Skeletal muscle tissue (tissue), 4 donors: ENCODE measurements around the gene SAMMSON. TPM values are rescaled to one million over a fixed set of nuclear protein-coding genes. Genes with fewer than 3 reads are reported as not detected.

Experiments used
- H3K27ac ChIP-seq: one replicate; pipeline ENCODE4 v1.7.0; 2013; ENCODE audit warnings: mild to moderate bottlenecking, low read depth, low read length, inconsistent platforms
- H3K27me3 ChIP-seq, 3 donors: one replicate each; pipeline ENCODE4 v1.7.0; 2013; ENCODE audit warnings: low read length in 3 of 3; ENCODE audit not compliant: control insufficient read depth in 3 of 3, insufficient read depth in 3 of 3
- H3K36me3 ChIP-seq, 3 donors: one replicate each; pipeline ENCODE4 v1.7.0; 2013; ENCODE audit warnings: low read length in 3 of 3; ENCODE audit not compliant: control insufficient read depth in 3 of 3, insufficient read depth in 3 of 3
- H3K4me1 ChIP-seq, 3 donors: one replicate each; pipeline ENCODE4 v1.7.0; 2013; ENCODE audit warnings: low read length in 3 of 3, mild to moderate bottlenecking in 3 of 3; ENCODE audit not compliant: control insufficient read depth in 3 of 3, insufficient read depth in 3 of 3
- H3K4me3 ChIP-seq, 3 donors: one replicate each; pipeline ENCODE4 v1.7.0; 2013; ENCODE audit warnings: low read length in 3 of 3
- H3K9ac ChIP-seq, 3 donors: one replicate each; pipeline ENCODE4 v1.7.0; 2013; ENCODE audit warnings: low read length in 3 of 3, mild to moderate bottlenecking in 3 of 3, moderate library complexity in 2 of 3, low read depth in 1 of 3
- H3K9me3 ChIP-seq, 3 donors: one replicate each; pipeline ENCODE4 v1.7.0; 2013; ENCODE audit warnings: low read length in 3 of 3; ENCODE audit not compliant: control insufficient read depth in 3 of 3
- total RNA-seq: library from RNA; depleted of rRNA; stranded (reverse); fragments of >200 nt; gene quantifications from one replicate; pipeline ENCODE4 v1.2.3, GENCODE V29; 2014
- donor health status: Osteomylitis.

Gene SAMMSON
- total RNA-seq, 1 donor from 2014 or later: under 0.01 TPM

- H3K4me1 ChIP-seq: no peaks in the 10 kb centered on the region
- no peak overlapping the region for H3K4me3 ChIP-seq
- no peaks in the 10 kb centered on the region for H3K27me3 ChIP-seq
- H3K27ac ChIP-seq: no peak overlapping the region
- H3K9me3 ChIP-seq: peaks cover 0 to 6% (median 0%) of the 10 kb centered on the region in 3 donors
- no peaks in the 10 kb centered on the region for H3K36me3 ChIP-seq
- H3K9ac ChIP-seq: no peak overlapping the region
These were observed 15.8 kb upstream of the SAMMSON start for GRCh38 chr3:69983546-69984265.

DNA sequence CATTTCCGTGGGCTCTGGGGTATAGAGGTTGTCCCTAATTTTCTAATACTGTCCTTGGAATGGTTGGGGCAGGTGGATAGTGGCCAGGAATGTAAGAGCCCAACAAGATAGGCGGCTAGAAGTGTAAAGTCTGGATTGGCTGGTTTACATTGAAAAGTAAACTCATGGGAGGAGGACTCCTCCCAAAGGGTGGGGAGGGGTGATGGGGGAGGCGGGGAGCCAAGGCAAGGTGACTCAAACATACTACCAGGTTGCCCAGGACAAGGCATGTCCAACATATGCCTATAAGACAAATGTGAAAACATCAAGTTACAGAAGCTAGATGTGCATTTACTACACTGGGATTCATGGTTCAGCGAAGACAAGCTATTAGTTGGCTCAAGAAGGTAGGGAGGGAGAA, 14.3 kb upstream of the SAMMSON start:
- no peaks in the 10 kb centered on the region for H3K4me1 ChIP-seq

DNA sequence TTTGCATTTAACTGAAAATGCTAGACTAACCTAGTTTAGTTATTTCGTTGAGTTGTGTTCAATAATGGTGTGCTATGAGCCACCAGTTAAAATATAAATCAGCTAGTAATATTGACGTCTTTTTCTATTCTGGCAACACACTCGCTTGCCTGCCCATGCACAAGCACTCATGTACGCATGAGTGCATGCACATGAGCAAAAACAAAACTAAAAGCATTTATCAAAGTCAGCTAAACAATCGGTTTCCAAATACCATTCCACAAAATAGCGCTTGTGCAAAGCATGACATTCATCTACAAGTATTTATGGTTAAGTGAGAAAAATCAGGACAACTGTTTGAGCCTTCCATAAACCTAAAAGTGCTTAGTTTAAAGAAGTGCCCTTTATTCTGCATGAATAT, 13.1 kb upstream of the SAMMSON start:
- no peaks in the 10 kb centered on the region for H3K36me3 ChIP-seq
- no peak overlapping the region for H3K27ac ChIP-seq
- H3K9me3 ChIP-seq: no peaks in the 10 kb centered on the region

More for the DNA sequence above, 14.3 kb upstream of the SAMMSON start:
- Histone ChIP-seq H3K27me3 (no peaks in the 10 kb centered on the region), H3K4me3 (no peak overlapping the region), H3K9ac (no peak overlapping the region), H3K9me3 (no peaks in the 10 kb centered on the region), H3K36me3 (no peaks in the 10 kb centered on the region), H3K27ac (no peak overlapping the region)

DNA sequence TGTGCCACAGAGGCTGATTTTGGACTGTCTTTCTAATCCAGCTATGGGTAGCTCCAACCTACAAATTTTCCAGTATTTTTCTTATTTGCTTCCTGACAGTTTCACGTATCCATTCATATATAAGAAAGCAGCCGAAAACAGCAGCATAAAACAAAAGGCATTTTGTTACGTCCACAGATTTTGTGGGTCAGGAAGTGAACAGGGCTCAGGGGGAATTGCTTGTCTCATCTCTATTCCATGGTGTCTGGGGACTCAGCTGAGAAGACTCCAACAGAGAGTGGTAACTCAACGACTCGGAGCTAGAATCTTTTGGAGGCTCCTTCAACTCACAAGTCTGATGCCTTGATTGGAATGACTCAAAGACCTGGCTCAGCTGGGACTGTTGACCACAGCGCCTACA, 11.7 kb upstream of the SAMMSON start:
- no peak overlapping the region for H3K27ac ChIP-seq
- H3K9me3 ChIP-seq: no peaks in the 10 kb centered on the region
- no peaks in the 10 kb centered on the region for H3K4me1 ChIP-seq
- H3K9ac ChIP-seq: no peak overlapping the region
- no peak overlapping the region for H3K4me3 ChIP-seq
- H3K27me3 ChIP-seq: no peaks in the 10 kb centered on the region
- no peaks in the 10 kb centered on the region for H3K36me3 ChIP-seq

More for the DNA sequence above, 13.1 kb upstream of the SAMMSON start:
- Histone ChIP-seq H3K27me3 (no peaks in the 10 kb centered on the region), H3K4me1 (no peaks in the 10 kb centered on the region), H3K4me3 (no peak overlapping the region), H3K9ac (no peak overlapping the region)

- H3K27ac ChIP-seq: no peak overlapping the region
- H3K9ac ChIP-seq: no peak overlapping the region
- H3K27me3 ChIP-seq: no peaks in the 10 kb centered on the region
- H3K4me1 ChIP-seq: no peaks in the 10 kb centered on the region
- no peak overlapping the region for H3K4me3 ChIP-seq
- no peaks in the 10 kb centered on the region for H3K9me3 ChIP-seq
- H3K36me3 ChIP-seq: no peaks in the 10 kb centered on the region
These were observed 5.8 kb upstream of the SAMMSON start for GRCh38 chr3:69993757-69994156.

DNA sequence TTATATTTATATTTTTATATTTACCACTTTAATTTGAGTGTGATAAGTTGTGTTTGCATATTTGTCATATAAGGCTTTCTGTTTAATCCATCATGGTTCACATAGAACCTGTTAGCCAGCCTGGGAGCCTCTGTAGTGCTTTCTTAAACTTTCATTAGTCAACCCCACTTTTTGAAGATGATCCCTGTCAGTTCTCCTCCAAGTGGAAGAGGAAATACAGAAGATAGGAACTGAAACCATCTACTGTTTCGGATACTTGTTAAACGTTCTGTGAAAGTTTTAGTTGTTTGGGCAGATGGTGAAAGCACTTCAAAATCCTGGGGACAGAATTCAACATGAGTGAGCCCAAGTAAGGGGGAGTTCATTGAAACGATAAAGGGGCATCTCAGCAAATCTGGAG, 4.6 kb upstream of the SAMMSON start:
- Histone ChIP-seq H3K36me3 (no peaks in the 10 kb centered on the region), H3K9me3 (no peaks in the 10 kb centered on the region), H3K4me1 (no peaks in the 10 kb centered on the region), H3K27ac (no peak overlapping the region), H3K4me3 (no peak overlapping the region), H3K9ac (no peak overlapping the region), H3K27me3 (no peaks in the 10 kb centered on the region)

DNA sequence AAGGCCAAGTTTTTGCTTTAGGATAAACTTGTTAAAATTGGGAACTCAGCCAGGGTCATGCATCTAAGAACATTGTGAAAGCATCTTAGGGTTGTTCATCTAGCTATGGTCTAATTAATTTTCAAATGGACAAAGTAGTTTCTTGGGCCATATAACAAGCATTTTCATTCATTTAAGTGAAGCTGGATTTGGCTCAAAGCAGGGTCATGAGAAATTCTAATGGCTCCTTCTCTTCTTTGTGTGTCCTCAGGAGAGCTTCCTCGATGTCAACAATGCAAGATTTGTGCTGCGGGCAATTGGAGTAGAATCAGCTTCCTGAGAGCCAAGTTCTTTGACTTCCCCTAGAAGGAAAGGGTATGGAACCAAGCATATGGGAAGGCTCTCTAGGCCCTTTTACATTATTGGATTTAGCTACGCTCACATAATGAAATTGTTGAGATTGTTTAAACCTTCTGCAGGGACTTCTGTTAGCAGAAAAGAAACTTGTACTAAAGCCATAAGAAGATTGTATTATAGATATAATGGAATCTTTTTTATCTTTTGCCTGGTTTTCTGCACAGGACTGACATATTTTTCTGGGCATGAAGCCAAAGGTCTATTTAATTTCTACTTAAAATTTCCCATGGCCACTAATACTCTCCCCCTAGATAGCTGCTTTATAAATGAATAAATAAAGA, 1.8 kb upstream of the SAMMSON start:
- H3K27ac ChIP-seq: no peak overlapping the region

GRCh38 chr3:69998759-69999139, 784 bp upstream of the SAMMSON start:
- Histone ChIP-seq H3K27ac (no peak overlapping the region), H3K4me1 (no peaks in the 10 kb centered on the region), H3K27me3 (no peaks in the 10 kb centered on the region), H3K9ac (no peak overlapping the region), H3K9me3 (no peaks in the 10 kb centered on the region), H3K36me3 (no peaks in the 10 kb centered on the region), H3K4me3 (peak overlapping the region in 2 of 3 donors; percentile 33 to 45)

More for the DNA sequence above, 1.8 kb upstream of the SAMMSON start:
- Histone ChIP-seq H3K4me1 (no peaks in the 10 kb centered on the region), H3K9me3 (no peaks in the 10 kb centered on the region), H3K4me3 (no peak overlapping the region), H3K27me3 (no peaks in the 10 kb centered on the region), H3K9ac (no peak overlapping the region), H3K36me3 (no peaks in the 10 kb centered on the region)

GRCh38 chr3:70000028-70000410, 486 bp downstream of the SAMMSON start:
- Histone ChIP-seq H3K36me3 (no peaks in the 10 kb centered on the region), H3K9me3 (no peaks in the 10 kb centered on the region), H3K27me3 (no peaks in the 10 kb centered on the region), H3K9ac (no peak overlapping the region), H3K4me3 (no peak overlapping the region), H3K27ac (no peak overlapping the region), H3K4me1 (no peaks in the 10 kb centered on the region)

GRCh38 chr3:70000563-70001081, 1.1 kb downstream of the SAMMSON start:
- Histone ChIP-seq H3K4me3 (no peak overlapping the region), H3K9me3 (no peaks in the 10 kb centered on the region), H3K4me1 (no peaks in the 10 kb centered on the region), H3K36me3 (no peaks in the 10 kb centered on the region), H3K9ac (no peak overlapping the region), H3K27me3 (no peaks in the 10 kb centered on the region), H3K27ac (no peak overlapping the region)
